Neural crest cell (in vitro differentiated cells): ENCODE data around the gene ADRA2B. TPM values are rescaled to one million over a fixed set of nuclear protein-coding genes. Genes with fewer than 3 reads are reported as not detected.
"Not testable (repeated sequence)": the region's sequence is repeated elsewhere in the genome, so short reads cannot be mapped to it uniquely, and the experiment has no call there.

Source experiments
- DNase-seq: peaks from one replicate; pipeline ENCODE4 v3.0.0; 2021; ENCODE audit warnings: low read depth, mixed read lengths, low spot score
- H3K27ac Mint-ChIP-seq: one replicate; pipeline ENCODE4 v1.8.0; 2021; ENCODE audit warnings: mild to moderate bottlenecking, mixed read lengths; ENCODE audit not compliant: unreplicated experiment
- H3K27me3 Mint-ChIP-seq: 2 replicates; pipeline ENCODE4 v1.8.0; 2021; ENCODE audit warnings: low read depth, mild to moderate bottlenecking, mixed read lengths
- H3K36me3 Mint-ChIP-seq: 2 replicates; pipeline ENCODE4 v1.8.0; 2021; ENCODE audit warnings: low read depth, mild to moderate bottlenecking, mixed read lengths
- H3K4me1 Mint-ChIP-seq: 2 replicates; pipeline ENCODE4 v1.8.0; 2021; ENCODE audit warnings: mixed read lengths
- H3K4me3 Mint-ChIP-seq: one replicate; pipeline ENCODE4 v1.8.0; 2021; ENCODE audit warnings: mild to moderate bottlenecking, mixed read lengths
- H3K9me3 Mint-ChIP-seq: 2 replicates; pipeline ENCODE4 v1.8.0; 2021; ENCODE audit warnings: mixed read lengths
- long read RNA-seq: library from polyadenylated mRNA; unstranded; transcript quantifications from one replicate; pipeline ENCODE4 v2.0.0, GENCODE V29; 2020
- total RNA-seq: library from RNA; stranded (reverse); gene quantifications from 2 replicates; pipeline ENCODE4 v1.2.1, GENCODE V29; 2021
- TF ChIP-seq, protein P1 (sequence below): fragments of 200-600 bp; sonication (generic); conservative IDR thresholded peaks from 2 replicates; pipeline ENCODE4 v1.5.0; 2021; ENCODE audit warnings: antibody characterized with exemption, mild to moderate bottlenecking

The ADRA2B gene
- 0.79 and 0.82 TPM in 2 replicates for total RNA-seq
- long read RNA-seq, result 0 reads

DNA sequence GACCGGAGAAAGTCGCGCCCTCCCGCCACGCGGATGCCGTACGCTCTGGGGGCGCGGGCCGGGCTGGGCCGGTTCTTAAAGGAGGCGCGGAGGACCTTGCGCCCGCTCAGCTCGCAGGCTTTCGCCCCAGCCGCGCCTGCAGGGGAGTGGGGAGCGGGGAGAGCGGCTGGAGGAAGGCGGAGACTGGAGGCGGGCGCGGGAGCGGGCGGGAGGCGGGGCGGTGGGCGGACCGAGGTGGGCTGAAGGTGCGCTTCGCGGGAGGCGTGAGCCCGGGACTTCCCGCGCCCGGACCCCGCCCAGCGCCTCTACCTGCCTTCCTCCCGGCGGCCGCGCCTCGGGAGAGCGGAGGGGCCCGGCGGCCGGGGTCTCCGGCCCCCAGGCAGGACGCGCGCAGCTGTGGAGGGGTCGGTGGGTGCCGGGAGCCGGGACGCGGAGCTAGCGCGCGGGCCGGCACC lies at the start of gene ADRA2B:
TSS of gene ADRA2B (minus strand) at position 148 of the 455 bp plus-strand sequence. CDS start 422 bp downstream, outside the sequence.
- Mint-ChIP-seq H3K9me3 (no peaks in the 10 kb centered on the region), H3K4me1 (peaks cover 6% of the 10 kb centered on the region), H3K4me3 (peak within 1 kb of the TSS; percentile 81), H3K36me3 (no peaks in the 10 kb centered on the region), H3K27ac (no peak within 1 kb of the TSS), H3K27me3 (peaks cover 47% of the 10 kb centered on the region)
- TF ChIP-seq, protein P1, sequence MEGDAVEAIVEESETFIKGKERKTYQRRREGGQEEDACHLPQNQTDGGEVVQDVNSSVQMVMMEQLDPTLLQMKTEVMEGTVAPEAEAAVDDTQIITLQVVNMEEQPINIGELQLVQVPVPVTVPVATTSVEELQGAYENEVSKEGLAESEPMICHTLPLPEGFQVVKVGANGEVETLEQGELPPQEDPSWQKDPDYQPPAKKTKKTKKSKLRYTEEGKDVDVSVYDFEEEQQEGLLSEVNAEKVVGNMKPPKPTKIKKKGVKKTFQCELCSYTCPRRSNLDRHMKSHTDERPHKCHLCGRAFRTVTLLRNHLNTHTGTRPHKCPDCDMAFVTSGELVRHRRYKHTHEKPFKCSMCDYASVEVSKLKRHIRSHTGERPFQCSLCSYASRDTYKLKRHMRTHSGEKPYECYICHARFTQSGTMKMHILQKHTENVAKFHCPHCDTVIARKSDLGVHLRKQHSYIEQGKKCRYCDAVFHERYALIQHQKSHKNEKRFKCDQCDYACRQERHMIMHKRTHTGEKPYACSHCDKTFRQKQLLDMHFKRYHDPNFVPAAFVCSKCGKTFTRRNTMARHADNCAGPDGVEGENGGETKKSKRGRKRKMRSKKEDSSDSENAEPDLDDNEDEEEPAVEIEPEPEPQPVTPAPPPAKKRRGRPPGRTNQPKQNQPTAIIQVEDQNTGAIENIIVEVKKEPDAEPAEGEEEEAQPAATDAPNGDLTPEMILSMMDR, result no peak
- DNase-seq, result no peak

DNA sequence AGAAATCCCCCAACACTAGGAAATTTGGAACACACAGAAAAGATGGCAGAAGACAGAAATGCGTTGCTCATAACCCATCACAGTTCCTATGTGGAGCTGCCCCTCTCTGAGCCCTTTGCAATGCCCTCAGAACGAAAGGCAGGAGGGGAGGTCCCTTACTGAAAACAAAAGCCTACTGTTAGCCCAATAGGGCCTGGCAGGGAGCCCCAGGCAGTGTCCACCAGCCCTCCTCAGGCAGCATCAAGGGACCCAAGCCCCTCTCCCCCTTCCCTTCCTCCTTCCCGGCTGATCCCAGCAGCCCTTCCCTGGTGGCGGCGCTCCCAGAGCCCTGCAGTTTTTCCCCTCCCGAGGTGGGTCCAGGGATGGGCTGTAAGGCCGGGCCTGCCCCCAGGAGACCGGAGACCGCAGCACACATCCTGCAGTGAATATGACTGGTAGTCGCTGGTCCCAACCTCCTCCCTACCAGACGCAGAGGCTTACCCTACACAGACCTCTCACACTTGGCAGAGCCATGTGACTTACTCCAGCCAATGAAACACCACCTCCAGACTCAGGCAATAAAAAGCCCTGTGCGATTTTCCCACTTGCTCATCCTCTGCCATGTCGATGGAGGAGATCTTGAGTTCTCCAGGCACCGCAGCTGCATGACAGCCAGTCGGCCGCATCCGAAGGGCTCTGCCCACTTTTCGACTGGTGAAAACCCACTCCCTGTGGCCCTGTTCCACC lies 48.3 kb upstream of the ADRA2B start:
- Mint-ChIP-seq H3K4me1 (peaks cover 10% of the 10 kb centered on the region), H3K9me3 (peaks cover 6% of the 10 kb centered on the region), H3K4me3 (no peak overlapping the region), H3K27me3 (no peaks in the 10 kb centered on the region), H3K27ac (peak overlapping the region; percentile 43), H3K36me3 (no peaks in the 10 kb centered on the region)
- TF ChIP-seq, protein P1, result no peak
- no peak for DNase-seq

DNA sequence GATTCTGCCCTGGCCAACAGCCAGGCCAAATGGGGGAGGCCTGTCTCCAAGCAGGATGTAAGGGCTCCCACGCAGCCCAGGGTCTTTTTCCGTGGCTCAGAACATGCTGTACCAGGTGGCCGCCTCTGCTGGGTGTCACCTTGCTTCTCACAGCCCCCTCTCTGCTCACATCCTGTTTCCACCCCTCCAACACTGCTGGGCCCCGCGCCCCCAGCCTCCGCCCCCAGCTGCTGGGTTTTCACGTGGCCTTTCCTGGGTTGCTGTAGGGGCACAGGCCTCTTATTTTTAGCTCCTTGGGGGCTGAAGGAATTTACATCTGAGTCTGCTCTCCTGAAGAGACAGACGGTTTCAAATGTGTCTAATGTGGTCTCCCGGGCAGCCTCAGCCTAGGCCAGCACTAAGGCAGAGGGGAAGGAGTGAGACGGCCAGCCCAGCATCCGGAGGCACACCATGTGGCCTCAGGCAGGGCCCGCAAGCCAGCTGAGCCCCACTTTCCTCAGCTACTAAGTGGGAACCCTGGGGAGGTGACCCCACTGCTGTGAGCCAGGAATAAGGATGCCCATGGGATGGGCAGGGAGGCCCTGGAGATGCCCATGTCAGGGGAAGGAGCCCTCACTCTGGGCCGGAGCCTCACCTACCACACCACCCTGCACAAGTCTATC lies 47.5 kb upstream of the ADRA2B start:
- TF ChIP-seq, protein P1, result no peak
- peaks cover 10% of the 10 kb centered on the region for H3K4me1 Mint-ChIP-seq
- no peak overlapping the region for H3K4me3 Mint-ChIP-seq
- DNase-seq, result no peak
- no peaks in the 10 kb centered on the region for H3K27me3 Mint-ChIP-seq
- H3K27ac Mint-ChIP-seq, result no peak overlapping the region
- no peaks in the 10 kb centered on the region for H3K36me3 Mint-ChIP-seq
- peaks cover 6% of the 10 kb centered on the region for H3K9me3 Mint-ChIP-seq

DNA sequence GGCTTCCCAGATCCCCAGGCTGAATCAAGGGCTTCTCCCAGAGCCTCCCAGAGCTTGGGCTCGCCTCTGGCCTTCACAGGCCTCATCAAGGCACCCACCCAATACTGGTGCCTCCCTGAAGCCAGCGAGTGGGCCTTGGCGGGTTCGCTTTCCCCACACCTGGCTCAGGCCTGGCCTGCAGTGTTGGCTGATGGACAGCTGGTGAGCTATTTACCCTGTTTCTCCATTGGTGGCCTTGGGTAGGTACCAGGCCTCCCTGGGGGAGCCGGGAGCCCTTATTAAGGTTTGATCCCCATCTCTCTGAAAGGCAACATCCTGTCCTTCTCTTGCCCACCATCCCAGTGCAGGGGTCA lies 47.0 kb upstream of the ADRA2B start:
- TF ChIP-seq, protein P1, result no peak
- H3K4me3 Mint-ChIP-seq, result no peak overlapping the region
- no peaks in the 10 kb centered on the region for H3K27me3 Mint-ChIP-seq

DNA sequence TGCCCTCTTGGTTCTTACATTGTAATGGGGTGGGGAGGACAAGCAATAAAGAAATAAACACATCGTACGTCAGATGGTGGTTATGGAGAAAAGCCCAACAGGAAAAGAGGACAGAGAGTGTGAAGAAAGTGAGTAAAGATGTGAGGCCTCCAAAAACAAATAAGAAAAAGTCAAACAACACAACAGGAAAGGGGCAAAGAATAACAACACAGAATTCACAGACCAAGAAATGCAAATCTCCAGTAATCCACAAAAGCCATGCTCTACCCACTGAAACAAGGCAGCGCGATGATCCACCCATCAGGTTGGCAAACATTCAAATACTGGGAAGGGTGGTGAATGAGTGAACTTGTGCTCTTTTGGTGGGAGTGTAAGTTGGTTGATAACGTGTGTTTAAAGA lies 45.5 kb upstream of the ADRA2B start:
- Mint-ChIP-seq H3K27ac (no peak overlapping the region), H3K4me1 (peaks cover 10% of the 10 kb centered on the region), H3K36me3 (no peaks in the 10 kb centered on the region), H3K9me3 (peaks cover 6% of the 10 kb centered on the region), H3K4me3 (no peak overlapping the region), H3K27me3 (no peaks in the 10 kb centered on the region)
- DNase-seq, result no peak
- TF ChIP-seq, protein P1, result no peak

More for the DNA sequence above, 47.0 kb upstream of the ADRA2B start:
- no peak for DNase-seq
- peaks cover 10% of the 10 kb centered on the region for H3K4me1 Mint-ChIP-seq
- H3K27ac Mint-ChIP-seq, result no peak overlapping the region
- no peaks in the 10 kb centered on the region for H3K36me3 Mint-ChIP-seq
- H3K9me3 Mint-ChIP-seq, result peaks cover 6% of the 10 kb centered on the region

- not testable (repeated sequence) for H3K9me3 Mint-ChIP-seq, H3K27me3 Mint-ChIP-seq, H3K4me3 Mint-ChIP-seq, H3K27ac Mint-ChIP-seq, H3K36me3 Mint-ChIP-seq, DNase-seq
- peaks cover 10% of the 10 kb centered on the region for H3K4me1 Mint-ChIP-seq
These were observed 44.0 kb upstream of the ADRA2B start for GRCh38 chr2:96160366-96160765.
